Keratinocyte (primary cell): ENCODE measurements around the gene VSIR. TPM values are rescaled to one million over a fixed set of nuclear protein-coding genes. Genes with fewer than 3 reads are reported as not detected.

Source experiments
- DNase-seq: peaks from one replicate; pipeline ENCODE4 v3.0.0-alpha.2; 2011; ENCODE audit warnings: low read depth, missing footprints, low spot score
- FAIRE-seq: peaks from 2 replicates; lab custom pipeline; 2011; peaks lifted over from hg19 to GRCh38; lab: Jason Lieb, UNC
- H2AFZ ChIP-seq: 2 replicates; pipeline ENCODE4 v1.6.0; 2012; ENCODE audit warnings: low read length, control low read depth, inconsistent platforms; ENCODE audit not compliant: control insufficient read depth
- H3K27ac ChIP-seq: 2 replicates; pipeline ENCODE4 v1.5.1; 2011; ENCODE audit warnings: low read length; ENCODE audit not compliant: control insufficient read depth, insufficient read depth
- H3K27me3 ChIP-seq: 3 replicates; pipeline ENCODE4 v1.6.0; 2011; ENCODE audit warnings: low read length; ENCODE audit not compliant: control insufficient read depth, insufficient read depth; ENCODE audit errors: extremely low read depth
- H3K36me3 ChIP-seq, 2 experiments: 2 replicates in 1 of 2; 3 replicates in 1 of 2; pipeline ENCODE4 v1.5.1; 2011; ENCODE audit warnings: low read length in 2 of 2, mild to moderate bottlenecking in 1 of 2; ENCODE audit not compliant: control insufficient read depth in 2 of 2, insufficient read depth in 2 of 2; ENCODE audit errors: extremely low read depth in 1 of 2
- H3K4me1 ChIP-seq: 3 replicates; pipeline ENCODE4 v1.5.1; 2011; ENCODE audit warnings: low read length; ENCODE audit not compliant: control insufficient read depth, insufficient read depth; ENCODE audit errors: extremely low read depth
- H3K4me2 ChIP-seq: 3 replicates; pipeline ENCODE4 v1.6.0; 2011; ENCODE audit warnings: low read depth, low read length; ENCODE audit not compliant: control insufficient read depth, insufficient read depth; ENCODE audit errors: extremely low read depth
- H3K4me3 ChIP-seq, 3 experiments: fragments of 200-600 bp in 1 of 3; sonication (generic) in 1 of 3; 2 replicates in 2 of 3; 3 replicates in 1 of 3; pipeline ENCODE4 v1.5.1; 2011 to 2016; ENCODE audit warnings: low read length in 3 of 3, mild to moderate bottlenecking in 3 of 3, control low read depth in 2 of 3, inconsistent platforms in 1 of 3, low read depth in 1 of 3, mixed read lengths in 1 of 3, mixed run types in 1 of 3, moderate library complexity in 1 of 3; ENCODE audit not compliant: control insufficient read depth in 2 of 3, insufficient read depth in 2 of 3; ENCODE audit errors: extremely low read depth in 1 of 3
- H3K79me2 ChIP-seq: 2 replicates; pipeline ENCODE4 v1.6.0; 2012; ENCODE audit warnings: low read length; ENCODE audit not compliant: control insufficient read depth, insufficient read depth
- H3K9ac ChIP-seq: 3 replicates; pipeline ENCODE4 v1.6.0; 2011; ENCODE audit warnings: low read length; ENCODE audit not compliant: control insufficient read depth, insufficient read depth; ENCODE audit errors: extremely low read depth
- H3K9me1 ChIP-seq: 3 replicates; pipeline ENCODE4 v1.6.0; 2011; ENCODE audit warnings: low read length; ENCODE audit not compliant: control insufficient read depth, insufficient read depth; ENCODE audit errors: extremely low read depth
- H3K9me3 ChIP-seq: 2 replicates; pipeline ENCODE4 v1.5.1; 2012; ENCODE audit warnings: low read depth, low read length; ENCODE audit not compliant: control insufficient read depth
- H4K20me1 ChIP-seq: 3 replicates; pipeline ENCODE4 v1.6.0; 2011; ENCODE audit warnings: low read length; ENCODE audit not compliant: control insufficient read depth, insufficient read depth; ENCODE audit errors: extremely low read depth
- EZH2 ChIP-seq: IDR thresholded peaks from one replicate; pipeline ENCODE4 v1.6.1; 2012; ENCODE audit warnings: inconsistent platforms, mild to moderate bottlenecking, low read length, moderate library complexity
- dilution Hi-C: fragments of 300-500 bp; cut with MboI; formaldehyde crosslinking; loops from one replicate; pipeline ENCODE4 v1.7.0; 2020; ENCODE audit warnings: low sequenced_read_pairs; ENCODE audit not compliant: extremely low pct_ligation_motif_present
- polyA plus RNA-seq, 5 experiments: library from polyadenylated mRNA; depleted of rRNA in 3 of 5; stranded (reverse) in 3 of 5; stranded (forward) in 1 of 5; unstranded in 1 of 5; fragments of >200 nt; gene quantifications; 1 replicate in 1 of 5; 2 replicates in 3 of 5; 3 replicates in 1 of 5; pipeline versions ENCODE4 v1.2.1 to v1.2.3, GENCODE V29; 2011 to 2012; ENCODE audit warnings: missing spikeins in 2 of 5, low read depth in 1 of 5, low replicate concordance in 1 of 5
- TF ChIP-seq, protein P1 (sequence below), 3 experiments: IDR thresholded peaks in 1 of 3; conservative IDR thresholded peaks in 1 of 3; optimal IDR thresholded peaks in 1 of 3; 2 replicates in 2 of 3; 3 replicates in 1 of 3; pipeline versions ENCODE3 to v1.5.1; 2011; ENCODE audit warnings: low read length in 3 of 3, mild to moderate bottlenecking in 3 of 3, moderate library complexity in 2 of 3, control low read depth in 1 of 3, inconsistent platforms in 1 of 3; ENCODE audit not compliant: insufficient read depth in 2 of 3; ENCODE audit errors: extremely low read depth in 1 of 3

Gene VSIR
- polyA plus RNA-seq, 1 donor (not counting 4 experiments of a cell fraction or from before 2014, with no cell fraction given) = 8.1 TPM

DNA sequence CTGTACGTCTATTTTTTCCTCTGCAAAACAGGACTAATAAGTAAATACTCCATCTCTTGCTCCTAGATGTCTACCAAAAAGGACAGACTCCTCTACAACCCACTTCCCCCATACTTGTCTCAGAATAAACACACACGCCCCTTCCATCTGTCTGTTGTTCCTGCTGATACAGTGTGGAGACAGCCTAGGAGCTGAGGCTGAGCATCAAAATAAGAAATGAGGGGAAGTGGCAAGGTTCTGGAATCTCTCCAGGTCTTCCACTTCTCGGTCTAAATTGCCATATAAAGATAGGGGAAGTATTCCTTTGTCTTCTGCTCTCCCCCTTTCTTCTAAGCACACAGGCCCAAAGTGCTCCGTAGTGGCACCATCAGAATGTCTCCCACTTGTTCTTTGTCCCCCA lies 30.8 kb upstream of the VSIR start:
- Histone ChIP-seq H3K79me2 (no peaks in the 10 kb centered on the region), H3K9ac (no peak overlapping the region), H3K9me1 (no peaks in the 10 kb centered on the region), H3K4me3 (no peak overlapping the region), H3K4me1 (no peaks in the 10 kb centered on the region), H3K27me3 (peaks cover 16% of the 10 kb centered on the region), H3K36me3 (no peaks in the 10 kb centered on the region), H4K20me1 (no peaks in the 10 kb centered on the region), H3K27ac (no peak overlapping the region), H3K4me2 (no peak overlapping the region), H3K9me3 (no peaks in the 10 kb centered on the region), H2AFZ (no peak overlapping the region)
- dilution Hi-C loops = no loop called here
- FAIRE-seq (no peak), DNase-seq (no peak)
- TF ChIP-seq, protein P1, sequence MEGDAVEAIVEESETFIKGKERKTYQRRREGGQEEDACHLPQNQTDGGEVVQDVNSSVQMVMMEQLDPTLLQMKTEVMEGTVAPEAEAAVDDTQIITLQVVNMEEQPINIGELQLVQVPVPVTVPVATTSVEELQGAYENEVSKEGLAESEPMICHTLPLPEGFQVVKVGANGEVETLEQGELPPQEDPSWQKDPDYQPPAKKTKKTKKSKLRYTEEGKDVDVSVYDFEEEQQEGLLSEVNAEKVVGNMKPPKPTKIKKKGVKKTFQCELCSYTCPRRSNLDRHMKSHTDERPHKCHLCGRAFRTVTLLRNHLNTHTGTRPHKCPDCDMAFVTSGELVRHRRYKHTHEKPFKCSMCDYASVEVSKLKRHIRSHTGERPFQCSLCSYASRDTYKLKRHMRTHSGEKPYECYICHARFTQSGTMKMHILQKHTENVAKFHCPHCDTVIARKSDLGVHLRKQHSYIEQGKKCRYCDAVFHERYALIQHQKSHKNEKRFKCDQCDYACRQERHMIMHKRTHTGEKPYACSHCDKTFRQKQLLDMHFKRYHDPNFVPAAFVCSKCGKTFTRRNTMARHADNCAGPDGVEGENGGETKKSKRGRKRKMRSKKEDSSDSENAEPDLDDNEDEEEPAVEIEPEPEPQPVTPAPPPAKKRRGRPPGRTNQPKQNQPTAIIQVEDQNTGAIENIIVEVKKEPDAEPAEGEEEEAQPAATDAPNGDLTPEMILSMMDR (optimal IDR thresholded peaks at IDR 0.05 in 1 of 3, IDR thresholded peaks at IDR 0.05 in 1 of 3, conservative IDR thresholded peaks at IDR 0.05 in 1 of 3; ENCODE audit: extremely low read depth in 1 of 3, insufficient read depth in 2 of 3, low read length in 3 of 3) = no peak
- TF ChIP-seq EZH2 = no peak

- DNase-seq = no peak
- Histone ChIP-seq H3K9me3 (no peaks in the 10 kb centered on the region), H3K4me2 (no peak overlapping the region), H3K27ac (no peak overlapping the region), H3K9me1 (no peaks in the 10 kb centered on the region), H3K36me3 (no peaks in the 10 kb centered on the region), H3K9ac (no peak overlapping the region), H3K4me1 (no peaks in the 10 kb centered on the region), H3K4me3 (no peak overlapping the region), H3K27me3 (peaks cover 16% of the 10 kb centered on the region), H4K20me1 (no peaks in the 10 kb centered on the region), H3K79me2 (no peaks in the 10 kb centered on the region), H2AFZ (no peak overlapping the region)
- dilution Hi-C loops = no loop called here
- TF ChIP-seq, protein P1 (optimal IDR thresholded peaks at IDR 0.05 in 1 of 3, IDR thresholded peaks at IDR 0.05 in 1 of 3, conservative IDR thresholded peaks at IDR 0.05 in 1 of 3; ENCODE audit: extremely low read depth in 1 of 3, insufficient read depth in 2 of 3, low read length in 3 of 3) = no peak
- no peak for TF ChIP-seq EZH2
- FAIRE-seq = no peak
Measured at GRCh38 chr10:71802715-71803488, 29.6 kb upstream of the VSIR start.
